ENCODE data around the gene EFCAB6.

The EFCAB6 gene

DNA sequence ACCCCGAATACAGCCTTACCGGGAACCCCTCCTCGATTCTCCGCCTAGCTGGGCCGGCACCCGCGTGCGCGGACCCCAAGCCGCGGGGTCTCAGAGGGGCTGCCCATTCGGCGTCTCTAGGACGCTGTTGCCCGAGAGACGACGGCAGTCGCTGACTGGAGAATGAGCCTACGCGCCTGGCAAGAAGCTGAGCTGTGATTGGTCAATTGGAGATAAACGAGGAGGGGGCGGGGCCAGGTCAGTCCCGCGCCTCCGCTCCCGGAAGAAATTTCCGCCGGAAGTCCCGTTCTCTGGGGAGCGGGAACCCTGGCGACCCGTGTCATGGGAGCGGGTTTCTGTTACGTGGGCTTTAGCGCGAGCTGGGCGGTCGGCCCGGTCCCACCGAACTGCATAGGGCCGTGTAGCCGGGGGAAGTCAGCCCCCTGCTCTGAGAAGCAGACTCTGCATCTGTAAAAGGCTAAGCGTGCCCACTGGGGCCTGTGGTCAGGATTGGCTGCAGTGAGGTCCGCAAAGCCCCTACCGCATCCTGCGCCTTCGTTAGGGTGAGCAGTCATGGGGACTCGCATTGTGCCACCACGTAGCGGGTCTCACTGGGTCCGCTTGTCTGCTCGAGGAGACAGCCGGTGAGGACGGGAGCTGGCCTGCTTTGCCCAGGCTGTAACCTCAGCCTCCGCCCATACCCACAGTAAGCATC lies at the start of gene EFCAB6:
TSS of gene EFCAB6 (minus strand) at position 157 of the 694 bp plus-strand sequence. CDS start 29,987 bp downstream, outside the sequence.
- DNase-seq (ENCODE audit: low spot score): peak; percentile 97

DNA sequence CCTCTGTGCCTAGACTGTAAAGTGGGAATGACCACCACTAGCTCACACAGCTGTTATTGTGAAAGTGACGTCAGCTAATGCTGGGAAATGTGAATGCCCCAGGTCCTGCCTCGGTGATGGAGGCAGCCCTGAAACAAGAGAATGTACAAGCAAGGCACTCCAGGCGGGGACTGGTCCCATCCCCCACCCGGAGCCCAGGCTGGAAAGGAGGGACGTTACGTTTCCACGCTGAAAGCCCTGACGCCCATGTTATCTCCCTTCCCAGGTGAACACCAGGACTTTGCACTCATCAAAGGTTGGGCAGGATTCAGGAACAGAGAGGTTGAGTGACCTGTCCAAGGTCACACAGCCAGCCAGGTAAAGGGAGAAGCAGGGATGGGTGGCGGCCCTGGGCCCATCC lies 49.4 kb upstream of the EFCAB6 start:
- DNase-seq (ENCODE audit: low spot score): no peak

DNA sequence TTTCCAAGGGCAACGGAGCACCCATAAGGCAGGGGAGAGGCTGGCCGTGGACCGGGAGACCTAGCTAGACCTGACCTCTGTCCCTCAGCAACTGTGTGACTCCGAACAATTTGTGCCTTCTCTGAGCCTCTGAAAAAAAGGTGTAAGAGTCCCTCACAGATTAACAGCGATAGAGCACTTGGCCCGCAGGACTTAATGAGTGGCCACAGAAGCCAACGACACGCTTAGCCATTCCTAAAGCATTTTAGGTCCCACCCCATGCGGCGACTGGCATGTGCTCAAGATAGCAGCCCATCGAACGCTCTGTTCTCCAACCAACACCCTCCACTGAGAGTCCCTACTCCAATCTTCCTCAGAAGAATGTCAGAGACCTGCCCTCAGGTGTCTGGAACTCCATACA lies 48.7 kb upstream of the EFCAB6 start:
- no peak for DNase-seq (ENCODE audit: low spot score)

GRCh38 chr22:43860126-43860525 lies 48.0 kb upstream of the EFCAB6 start:
- DNase-seq (ENCODE audit: low spot score): no peak

GRCh38 chr22:43859621-43860020 lies 47.5 kb upstream of the EFCAB6 start:
- no peak for DNase-seq (ENCODE audit: low spot score)

DNA sequence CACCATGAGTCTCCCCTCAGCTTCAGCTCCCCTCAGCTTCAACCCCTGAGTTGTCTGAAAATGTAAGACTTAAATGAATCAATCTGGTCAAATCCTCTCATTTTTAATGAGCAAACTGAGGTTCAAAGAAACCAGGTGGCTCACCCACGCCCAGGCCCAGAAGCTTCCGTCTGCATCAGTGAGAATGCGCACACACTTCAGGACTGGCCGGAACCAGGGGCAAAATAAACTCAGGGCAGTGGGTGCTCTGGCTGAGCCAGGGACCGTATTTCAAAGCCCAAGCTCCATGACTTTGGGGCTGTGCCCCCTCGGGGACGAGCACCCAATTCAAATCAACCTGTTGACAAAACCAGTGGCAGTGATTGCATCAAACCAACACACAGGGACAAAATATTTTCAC lies 47.1 kb upstream of the EFCAB6 start:
- DNase-seq (ENCODE audit: low spot score): no peak

DNA sequence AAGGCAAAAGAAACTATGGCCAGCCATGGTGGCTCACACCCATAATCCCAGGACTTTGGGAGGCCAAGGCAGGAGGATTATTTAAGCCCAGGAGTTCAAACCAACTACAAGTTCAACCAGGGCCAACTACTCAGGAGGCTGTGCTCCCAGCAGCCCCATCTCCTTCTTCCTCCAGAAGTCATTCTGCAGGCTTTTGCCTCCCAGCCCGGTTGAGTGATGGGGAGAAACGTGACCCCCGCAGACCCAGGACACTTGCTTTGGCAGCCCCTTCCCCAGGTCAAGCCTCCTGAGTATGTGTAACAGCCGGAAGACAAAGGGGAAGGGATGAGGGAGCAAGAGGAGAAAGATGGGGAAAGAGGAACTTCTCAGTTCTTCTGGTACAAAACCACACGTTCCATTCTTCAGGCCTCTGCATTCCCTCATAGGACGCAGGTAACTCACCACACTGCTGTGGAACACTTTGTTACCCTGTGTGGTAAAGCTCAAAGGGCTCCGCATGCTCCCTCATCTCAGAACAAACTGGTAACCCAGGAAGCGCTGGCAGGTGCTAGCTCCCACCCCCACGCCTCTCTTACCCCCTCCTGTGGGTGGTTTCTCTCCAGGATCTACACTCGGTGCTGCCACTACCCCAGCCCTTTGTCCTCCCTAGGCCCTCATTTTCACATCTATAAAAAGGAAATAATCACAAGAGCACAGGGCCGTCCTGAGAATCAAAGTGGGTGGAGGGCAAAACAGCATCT lies 46.2 kb upstream of the EFCAB6 start:
- no peak for DNase-seq (ENCODE audit: low spot score)

- DNase-seq (ENCODE audit: low spot score): no peak
Observed at GRCh38 chr22:43857367-43857766, 45.3 kb upstream of the EFCAB6 start.

DNA sequence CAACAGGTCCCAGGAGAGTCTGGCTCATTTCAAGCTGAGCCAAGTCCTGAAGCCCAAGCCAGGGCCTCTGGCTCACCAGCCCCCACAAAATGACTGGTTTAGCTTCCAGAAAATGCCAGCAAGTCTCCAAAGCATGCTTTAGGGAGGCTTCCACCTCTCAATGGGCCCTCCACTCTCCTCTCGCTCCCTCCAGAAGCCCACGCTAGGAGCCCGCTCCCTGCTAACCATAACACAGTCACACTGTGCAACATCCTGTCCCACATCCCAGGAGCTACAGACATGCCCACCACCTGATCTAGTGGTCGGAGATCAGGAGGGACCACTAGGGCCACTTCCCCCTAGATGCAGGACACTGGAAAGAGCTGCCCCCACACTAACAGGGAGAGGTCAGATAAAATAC lies 43.3 kb upstream of the EFCAB6 start:
- no peak for DNase-seq (ENCODE audit: low spot score)

DNA sequence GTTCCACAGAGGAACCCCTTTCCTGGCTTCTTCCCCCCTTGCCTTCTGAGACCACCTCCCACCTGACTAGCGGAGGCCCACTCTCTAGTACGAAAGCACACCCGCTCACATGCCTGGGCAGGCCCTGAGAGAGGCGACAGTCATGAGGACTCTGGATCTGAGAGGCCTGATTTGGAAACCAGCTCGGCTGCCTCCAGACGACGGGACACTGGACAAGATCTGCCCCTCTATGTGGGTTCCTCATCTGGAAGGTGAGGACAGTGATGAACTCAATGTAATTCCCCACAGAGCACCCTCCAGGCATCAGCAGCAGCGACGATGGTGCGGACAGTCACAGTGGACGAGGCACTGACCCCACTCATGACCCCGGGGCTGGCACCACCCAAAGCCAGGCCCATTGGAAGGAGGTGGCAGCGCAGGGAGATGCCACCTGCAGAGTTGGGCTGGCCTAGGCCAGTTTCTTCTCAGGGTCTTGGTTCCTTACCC lies 42.7 kb upstream of the EFCAB6 start:
- no peak for DNase-seq (ENCODE audit: low spot score)

- DNase-seq (ENCODE audit: low spot score): no peak
Observed at GRCh38 chr22:43854121-43854785, 42.1 kb upstream of the EFCAB6 start.

- DNase-seq (ENCODE audit: low spot score): no peak
Observed at GRCh38 chr22:43853328-43853931, 41.3 kb upstream of the EFCAB6 start.

- DNase-seq (ENCODE audit: low spot score): no peak
Observed at GRCh38 chr22:43852573-43853327, 40.6 kb upstream of the EFCAB6 start.

- no peak for DNase-seq (ENCODE audit: low spot score)
Observed at GRCh38 chr22:43851979-43852307, 39.8 kb upstream of the EFCAB6 start.

DNA sequence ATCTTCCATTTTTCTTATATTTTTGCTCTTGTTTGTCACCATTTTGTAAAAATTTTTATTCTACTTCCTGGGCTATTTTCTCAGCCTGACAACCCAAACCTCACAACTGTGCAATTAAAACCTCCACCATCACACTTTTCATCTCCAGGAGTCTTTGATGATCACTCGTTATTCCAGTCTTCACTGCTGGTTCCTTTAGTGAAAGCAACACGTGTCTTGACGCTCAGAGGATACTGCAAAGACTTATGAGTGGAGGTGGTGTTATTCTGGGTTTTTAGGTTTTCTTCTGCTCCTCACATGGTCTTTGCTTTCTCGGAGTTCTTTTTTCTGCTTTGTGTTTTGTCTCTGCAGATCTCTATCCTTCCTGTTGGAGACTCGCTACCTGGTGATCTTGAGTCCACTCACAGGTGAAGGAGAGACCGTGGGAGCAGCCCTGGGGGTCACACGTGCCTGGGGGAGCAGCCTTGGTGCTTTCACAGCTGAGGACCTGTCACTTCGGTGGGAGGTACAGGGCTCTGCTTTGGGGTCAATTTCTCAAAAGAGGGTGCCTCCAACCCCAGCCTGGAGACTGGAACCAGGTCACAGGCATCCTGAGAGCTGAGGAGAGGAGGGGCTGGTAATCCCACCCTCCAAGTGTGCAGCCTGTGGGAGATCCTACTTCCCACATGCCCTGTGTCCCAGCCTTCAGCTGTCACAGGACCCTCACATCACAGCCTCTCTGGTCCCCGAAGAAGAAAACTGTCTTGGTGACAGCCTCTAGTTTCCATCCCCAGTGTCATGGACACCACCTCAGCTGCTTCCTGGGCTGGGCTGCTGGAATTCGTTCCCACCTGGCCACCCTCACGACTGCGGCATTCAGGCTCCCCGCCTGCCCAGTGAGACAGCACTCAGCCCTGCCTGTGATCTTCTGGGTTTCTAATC lies 39.2 kb upstream of the EFCAB6 start:
- DNase-seq (ENCODE audit: low spot score): no peak

DNA sequence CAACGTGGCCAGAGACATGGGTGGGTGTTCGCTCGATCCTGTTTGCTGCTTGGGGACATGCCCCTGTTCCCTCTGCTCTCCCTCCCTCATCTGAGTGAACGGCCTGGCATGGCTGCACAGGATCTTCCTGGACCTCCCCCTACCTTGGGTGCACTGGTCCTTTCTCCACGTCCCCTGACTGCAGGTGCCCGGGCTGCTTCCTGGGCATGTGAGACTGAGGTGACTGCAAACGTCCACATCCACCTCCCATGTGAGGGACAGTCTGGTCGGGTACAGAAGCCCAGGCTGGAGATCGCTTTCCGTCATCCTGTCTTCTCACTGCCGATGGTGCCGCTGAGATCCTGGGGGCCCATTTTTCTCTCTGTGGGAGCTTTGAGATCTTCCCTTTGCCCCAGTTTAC lies 38.4 kb upstream of the EFCAB6 start:
- DNase-seq (ENCODE audit: low spot score): no peak

DNA sequence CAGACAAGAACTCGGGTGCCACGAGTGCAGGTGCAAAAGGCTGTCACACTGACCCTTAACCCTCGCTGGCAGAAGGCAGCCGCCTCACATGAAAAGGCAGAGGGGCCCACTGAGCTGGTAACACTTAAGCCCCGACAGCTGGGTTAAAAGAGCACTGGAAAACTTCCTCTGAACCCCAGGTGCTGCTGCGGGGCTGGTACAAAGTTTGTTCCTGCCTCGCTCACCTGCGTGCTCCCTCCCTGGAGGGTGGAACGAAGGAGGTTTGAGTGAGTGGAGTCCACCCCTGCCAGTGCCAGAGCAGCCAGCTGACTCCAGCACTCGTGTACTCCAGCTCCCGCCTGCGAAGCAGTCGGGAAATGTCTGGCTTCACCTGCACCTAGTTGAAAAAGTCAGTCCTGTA lies 37.6 kb upstream of the EFCAB6 start:
- no peak for DNase-seq (ENCODE audit: low spot score)

- peak; percentile 43 for DNase-seq (ENCODE audit: low spot score)
Observed at GRCh38 chr22:43848366-43849171, 36.5 kb upstream of the EFCAB6 start.

DNA sequence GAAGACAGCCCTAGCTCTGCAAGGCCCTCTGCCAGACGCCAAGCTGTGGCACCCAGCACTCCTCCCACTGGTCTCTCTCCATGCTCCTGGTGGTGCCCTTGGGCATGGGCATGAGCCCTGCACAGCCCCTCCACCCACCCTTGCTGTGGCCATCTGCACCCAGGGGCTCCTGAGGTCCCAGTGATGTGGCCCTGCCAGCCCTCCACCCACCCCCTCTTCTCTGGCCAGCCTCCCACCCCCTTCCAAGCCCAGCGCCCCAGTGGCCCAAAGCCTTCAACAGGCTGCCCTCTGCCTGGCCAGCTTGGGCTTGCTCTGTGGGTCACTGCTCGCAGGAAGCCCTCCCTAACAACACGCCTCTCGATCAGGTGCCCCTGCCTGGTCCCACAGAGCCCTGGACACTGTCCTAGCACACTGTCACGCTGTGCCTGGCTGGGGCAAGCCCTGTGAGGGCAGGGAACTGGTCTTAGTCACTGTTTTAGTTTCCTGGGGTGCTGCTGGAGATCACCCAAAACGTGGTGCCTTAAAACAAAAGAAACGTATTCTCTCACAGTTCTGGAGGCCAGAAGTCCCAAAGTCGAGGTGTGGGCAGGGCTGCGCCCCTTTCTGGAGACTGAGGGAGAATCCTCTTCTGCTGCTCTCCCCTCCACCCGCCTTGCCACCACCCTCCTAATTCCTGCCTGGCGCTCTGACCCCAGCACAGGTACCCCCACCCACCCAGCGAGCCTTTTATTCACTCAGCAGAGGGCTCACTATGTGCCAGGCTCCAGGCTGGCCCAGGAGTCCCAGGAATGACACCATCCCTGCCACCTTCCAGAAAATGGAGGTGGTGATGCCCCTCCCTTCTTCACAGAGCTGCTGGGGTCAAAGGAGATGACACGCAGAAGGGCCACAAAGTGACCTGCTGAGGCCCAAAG lies 35.5 kb upstream of the EFCAB6 start:
- no peak for DNase-seq (ENCODE audit: low spot score)
